Endothelial cell of umbilical vein (primary cell): Measurements from ENCODE around the gene ATP10A. TPM values are rescaled to one million over a fixed set of nuclear protein-coding genes. Genes with fewer than 3 reads are reported as not detected.

Experiments
- BruUV-seq: library from RNA; stranded (reverse); fragments of 400-500 nt; replicated peaks from 2 replicates; lab custom pipeline; 2021; lab: Mats Ljungman, UMichigan
- CTCF ChIA-PET: fragments of 300-600, 350-600 bp; sonication (Branson Sonifier 250); formaldehyde crosslinking; loops from one replicate; lab custom pipeline; 2021; ENCODE audit warnings: antibody characterized with exemption, inconsistent platforms; lab: Charles Lee
- POLR2A ChIA-PET: fragments of 300-600, 350-600 bp; sonication (Branson Sonifier 250); formaldehyde crosslinking; loops from one replicate; lab custom pipeline; 2021; ENCODE audit warnings: antibody characterized with exemption, inconsistent platforms; lab: Charles Lee
- DNase-seq: peaks from one replicate; pipeline ENCODE4 v3.0.0-alpha.2; 2011; ENCODE audit warnings: low read depth, low spot score
- FAIRE-seq: peaks from 2 replicates; lab custom pipeline; 2011; peaks lifted over from hg19 to GRCh38; lab: Jason Lieb, UNC
- H2AFZ ChIP-seq: 2 replicates; pipeline ENCODE4 v1.6.0; 2012; ENCODE audit warnings: low read depth, low read length, control low read depth, inconsistent platforms
- H3K27ac ChIP-seq: 2 replicates; pipeline ENCODE4 v1.5.1; 2011; ENCODE audit warnings: low read depth, mild to moderate bottlenecking, control low read depth, low read length, moderate library complexity; ENCODE audit not compliant: insufficient read depth
- H3K27me3 ChIP-seq, 2 experiments: 2 replicates each; pipeline versions ENCODE4 v1.6.0 to v1.6.1; 2011; ENCODE audit warnings: low read length in 2 of 2, mixed read lengths in 1 of 2; ENCODE audit not compliant: control insufficient read depth in 2 of 2, insufficient read depth in 2 of 2
- H3K36me3 ChIP-seq, 2 experiments: 2 replicates in 1 of 2; 3 replicates in 1 of 2; pipeline ENCODE4 v1.5.1; 2011; ENCODE audit warnings: low read length in 2 of 2, mild to moderate bottlenecking in 1 of 2, moderate library complexity in 1 of 2; ENCODE audit not compliant: control insufficient read depth in 2 of 2, insufficient read depth in 2 of 2; ENCODE audit errors: extremely low read depth in 1 of 2
- H3K4me1 ChIP-seq: 3 replicates; pipeline ENCODE4 v1.5.1; 2011; ENCODE audit warnings: mild to moderate bottlenecking, low read length; ENCODE audit not compliant: control insufficient read depth, insufficient read depth; ENCODE audit errors: extremely low read depth
- H3K4me2 ChIP-seq: 2 replicates; pipeline ENCODE4 v1.6.1; 2011; ENCODE audit warnings: low read length, control low read depth, mixed read lengths; ENCODE audit not compliant: insufficient read depth
- H3K4me3 ChIP-seq, 3 experiments: fragments of 200-600 bp in 1 of 3; sonication (generic), shearing (Covaris generic) in 1 of 3; replicated peaks in 1 of 3; 2 replicates each; pipeline ENCODE4 v1.5.1; 2011 to 2016; ENCODE audit warnings: control low read depth in 3 of 3, low read length in 3 of 3, mild to moderate bottlenecking in 2 of 3, inconsistent platforms in 1 of 3, low read depth in 1 of 3, moderate library complexity in 1 of 3; ENCODE audit not compliant: insufficient read depth in 1 of 3
- H3K79me2 ChIP-seq: 2 replicates; pipeline ENCODE4 v1.6.0; 2012; ENCODE audit warnings: low read length, inconsistent platforms; ENCODE audit not compliant: control insufficient read depth, insufficient read depth
- H3K9ac ChIP-seq: replicated peaks from 2 replicates; pipeline ENCODE3; 2011; ENCODE audit warnings: low read length, control low read depth; ENCODE audit not compliant: insufficient read depth; ENCODE audit errors: extremely low read depth
- H3K9me1 ChIP-seq: replicated peaks from 3 replicates; pipeline ENCODE4 v1.6.0; 2011; ENCODE audit warnings: mild to moderate bottlenecking, low read length; ENCODE audit not compliant: control insufficient read depth, insufficient read depth; ENCODE audit errors: extremely low read depth
- H3K9me3 ChIP-seq: replicated peaks from 2 replicates; pipeline ENCODE4 v1.5.1; 2012; ENCODE audit warnings: low read length, inconsistent platforms; ENCODE audit not compliant: control insufficient read depth, insufficient read depth
- H4K20me1 ChIP-seq: replicated peaks from 2 replicates; pipeline ENCODE3; 2011; ENCODE audit warnings: mild to moderate bottlenecking, low read length; ENCODE audit not compliant: control insufficient read depth, insufficient read depth; ENCODE audit errors: extremely low read depth
- EZH2 ChIP-seq: IDR thresholded peaks from 2 replicates; pipeline ENCODE4 v1.6.1; 2012; ENCODE audit warnings: borderline replicate concordance, low read depth, mild to moderate bottlenecking, moderate library complexity, low read length, inconsistent platforms; ENCODE audit not compliant: severe bottlenecking
- JUN ChIP-seq: IDR thresholded peaks from 2 replicates; pipeline ENCODE4 v1.6.1; 2011; ENCODE audit warnings: borderline replicate concordance, low read depth; ENCODE audit not compliant: insufficient read length, insufficient read depth
- POLR2A ChIP-seq: IDR thresholded peaks from 2 replicates; pipeline ENCODE4 v1.6.1; 2012; ENCODE audit warnings: low read depth, mild to moderate bottlenecking, control low read depth, low read length
- dilution Hi-C: fragments of 300-500 bp; cut with MboI; formaldehyde crosslinking; loops from one replicate; pipeline ENCODE4 v1.15.0; 2019; ENCODE audit warnings: low sequenced_read_pairs; ENCODE audit not compliant: extremely low pct_ligation_motif_present
- intact Hi-C: fragments of 100-400 bp; cut with micrococcal nuclease; formaldehyde crosslinking; loops from one replicate; pipeline ENCODE4 v1.10.0; 2022
- polyA plus RNA-seq, 4 experiments: library from polyadenylated mRNA; depleted of rRNA in 3 of 4; stranded (reverse) in 3 of 4; unstranded in 1 of 4; fragments of >200 nt; gene quantifications; 2 replicates each; pipeline versions ENCODE4 v1.2.1 to v1.2.3, GENCODE V29; 2011 to 2012; ENCODE audit warnings: missing spikeins in 1 of 4
- total RNA-seq: library from RNA; stranded (reverse); gene quantifications from 2 replicates; pipeline ENCODE4 v1.2.3, GENCODE V29; 2021
- TF ChIP-seq, protein P1 (sequence below): IDR thresholded peaks from 2 replicates; pipeline ENCODE4 v1.6.1; 2011; ENCODE audit not compliant: insufficient read depth, insufficient read length
- TF ChIP-seq, protein P2 (sequence below), 2 donors: IDR thresholded peaks; 1 replicate in 1 of 2; 2 replicates in 1 of 2; pipeline ENCODE4 v1.5.1; 2011; ENCODE audit warnings: low read length in 2 of 2, mild to moderate bottlenecking in 2 of 2, moderate library complexity in 2 of 2, control low read depth in 1 of 2, inconsistent platforms in 1 of 2, low read depth in 1 of 2; ENCODE audit not compliant: insufficient read depth in 1 of 2; ENCODE audit errors: extremely low read depth in 1 of 2

Gene ATP10A
- total and polyA plus RNA-seq, 2 donors (not counting 3 experiments of a cell fraction or from before 2014, with no cell fraction given), result not detected

DNA sequence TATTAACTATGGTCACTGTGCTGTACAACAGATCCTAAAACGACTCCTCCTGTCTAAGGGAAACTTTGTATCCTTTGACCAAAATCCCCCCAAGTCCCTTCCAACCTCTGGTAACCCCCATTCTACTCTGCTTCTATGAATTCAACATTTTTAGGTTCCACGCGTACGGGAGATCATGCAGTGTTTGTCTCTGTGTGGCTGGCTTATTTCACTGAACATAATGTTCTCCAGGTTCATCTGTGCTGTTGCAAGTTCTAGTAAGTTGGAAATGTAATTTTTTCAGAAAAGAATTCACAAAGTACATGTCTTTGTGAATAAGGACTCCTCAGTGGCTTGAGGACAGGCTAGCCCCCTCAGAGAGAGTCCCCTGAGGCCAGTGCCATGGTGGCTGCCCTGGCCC is 66.1 kb downstream of the ATP10A start:
- no TSS peak for BruUV-seq
- CTCF ChIA-PET, result no interaction called here

DNA sequence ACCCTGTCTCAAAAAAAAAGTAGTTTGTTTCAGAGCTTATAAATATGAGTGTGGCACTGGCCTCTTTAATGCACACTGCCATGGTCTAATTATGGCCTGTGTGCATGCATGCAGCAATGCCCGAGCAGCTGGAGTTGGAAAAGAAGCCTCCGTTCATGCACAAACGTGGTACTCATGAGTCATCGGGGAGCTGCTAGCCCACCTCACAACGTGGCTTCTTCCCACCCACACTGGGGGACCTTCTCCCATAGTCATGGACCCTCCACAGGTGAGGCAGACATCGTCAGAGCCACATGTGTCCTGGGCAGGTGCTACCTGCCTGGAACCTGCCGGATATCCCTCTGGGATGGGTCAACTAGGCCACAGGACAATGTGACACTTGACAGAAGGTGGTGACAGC is 66.7 kb downstream of the ATP10A start:
- no peak overlapping the region for H3K9ac ChIP-seq
- intact Hi-C loops, result no loop called here
- FAIRE-seq, result no peak
- H3K36me3 ChIP-seq, result no peaks in the 10 kb centered on the region
- ChIA-PET CTCF (no interaction called here), POLR2A (no interaction called here)
- no peak overlapping the region for H3K27ac ChIP-seq
- no peak for TF ChIP-seq JUN
- no peak overlapping the region for H3K4me3 ChIP-seq
- H2AFZ ChIP-seq, result no peak overlapping the region
- H4K20me1 ChIP-seq, result no peaks in the 10 kb centered on the region
- no peaks in the 10 kb centered on the region for H3K79me2 ChIP-seq
- dilution Hi-C loops, result no loop called here
- H3K4me1 ChIP-seq, result no peaks in the 10 kb centered on the region
- H3K9me3 ChIP-seq, result peaks cover 2% of the 10 kb centered on the region
- no peaks in the 10 kb centered on the region for H3K27me3 ChIP-seq
- DNase-seq, result no peak
- H3K4me2 ChIP-seq, result no peak overlapping the region
- H3K9me1 ChIP-seq, result no peaks in the 10 kb centered on the region
- no TSS peak for BruUV-seq

More for the DNA sequence above, 66.1 kb downstream of the ATP10A start:
- Histone ChIP-seq H3K9me3 (peaks cover 4% of the 10 kb centered on the region), H3K9ac (no peak overlapping the region), H3K27me3 (no peaks in the 10 kb centered on the region), H4K20me1 (no peaks in the 10 kb centered on the region), H2AFZ (no peak overlapping the region), H3K27ac (no peak overlapping the region), H3K4me2 (no peak overlapping the region), H3K4me3 (no peak overlapping the region), H3K36me3 (no peaks in the 10 kb centered on the region), H3K79me2 (no peaks in the 10 kb centered on the region), H3K4me1 (no peaks in the 10 kb centered on the region), H3K9me1 (no peaks in the 10 kb centered on the region)
- dilution Hi-C loops (no loop called here), intact Hi-C loops (no loop called here)
- no peak for FAIRE-seq
- DNase-seq, result no peak
- no peak for TF ChIP-seq JUN
- no peak for TF ChIP-seq EZH2
- TF ChIP-seq, protein P1, sequence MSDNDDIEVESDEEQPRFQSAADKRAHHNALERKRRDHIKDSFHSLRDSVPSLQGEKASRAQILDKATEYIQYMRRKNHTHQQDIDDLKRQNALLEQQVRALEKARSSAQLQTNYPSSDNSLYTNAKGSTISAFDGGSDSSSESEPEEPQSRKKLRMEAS, result no peak
- no peak for TF ChIP-seq POLR2A
- TF ChIP-seq, protein P2, sequence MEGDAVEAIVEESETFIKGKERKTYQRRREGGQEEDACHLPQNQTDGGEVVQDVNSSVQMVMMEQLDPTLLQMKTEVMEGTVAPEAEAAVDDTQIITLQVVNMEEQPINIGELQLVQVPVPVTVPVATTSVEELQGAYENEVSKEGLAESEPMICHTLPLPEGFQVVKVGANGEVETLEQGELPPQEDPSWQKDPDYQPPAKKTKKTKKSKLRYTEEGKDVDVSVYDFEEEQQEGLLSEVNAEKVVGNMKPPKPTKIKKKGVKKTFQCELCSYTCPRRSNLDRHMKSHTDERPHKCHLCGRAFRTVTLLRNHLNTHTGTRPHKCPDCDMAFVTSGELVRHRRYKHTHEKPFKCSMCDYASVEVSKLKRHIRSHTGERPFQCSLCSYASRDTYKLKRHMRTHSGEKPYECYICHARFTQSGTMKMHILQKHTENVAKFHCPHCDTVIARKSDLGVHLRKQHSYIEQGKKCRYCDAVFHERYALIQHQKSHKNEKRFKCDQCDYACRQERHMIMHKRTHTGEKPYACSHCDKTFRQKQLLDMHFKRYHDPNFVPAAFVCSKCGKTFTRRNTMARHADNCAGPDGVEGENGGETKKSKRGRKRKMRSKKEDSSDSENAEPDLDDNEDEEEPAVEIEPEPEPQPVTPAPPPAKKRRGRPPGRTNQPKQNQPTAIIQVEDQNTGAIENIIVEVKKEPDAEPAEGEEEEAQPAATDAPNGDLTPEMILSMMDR (IDR thresholded peaks at IDR 0.05; ENCODE audit: extremely low read depth in 1 of 2, insufficient read depth in 1 of 2, low read depth in 1 of 2, low read length in 2 of 2), result no peak
- POLR2A ChIA-PET, result no interaction called here
